C1 segment of cervical spinal cord (tissue), 14 donors: ENCODE results near the gene KLF12.

ENCODE experiments used
- DNase-seq, 14 donors: peaks; one replicate each; lab custom pipeline; 2025; lab: John Stamatoyannopoulos, UW

The KLF12 gene

GRCh38 chr13:74103970-74104555 lies 30.1 kb downstream of the KLF12 start:
- no peak for DNase-seq

- DNase-seq: no peak
These were observed 31.0 kb downstream of the KLF12 start for GRCh38 chr13:74103196-74103595.

- no peak for DNase-seq
These were observed 31.5 kb downstream of the KLF12 start for GRCh38 chr13:74102691-74103090.

GRCh38 chr13:74101436-74101835 lies 32.8 kb downstream of the KLF12 start:
- no peak for DNase-seq

- DNase-seq: no peak
These were observed 36.1 kb downstream of the KLF12 start for GRCh38 chr13:74098077-74098476.

GRCh38 chr13:74097116-74097515 lies 37.1 kb downstream of the KLF12 start:
- no peak for DNase-seq

GRCh38 chr13:74093691-74094090 lies 40.5 kb downstream of the KLF12 start:
- no peak for DNase-seq

GRCh38 chr13:74092711-74093110 lies 41.5 kb downstream of the KLF12 start:
- DNase-seq: no peak

GRCh38 chr13:74090869-74091605 lies 43.2 kb downstream of the KLF12 start:
- no peak for DNase-seq

- DNase-seq: no peak
These were observed 43.8 kb downstream of the KLF12 start for GRCh38 chr13:74090397-74090796.

- DNase-seq: no peak
These were observed 46.8 kb downstream of the KLF12 start for GRCh38 chr13:74087357-74087756.
